HG02938 (cell line): ENCODE data around the gene C1orf159.
"Not testable (repeated sequence)": the region's sequence is repeated elsewhere in the genome, so short reads cannot be mapped to it uniquely, and the experiment has no call there.

Source experiments
- ATAC-seq: cut with Tn5 transposase; IDR thresholded peaks from one replicate; pipeline ENCODE4 v1.9.1; 2021; ENCODE audit warnings: mild to moderate bottlenecking, moderate library complexity; ENCODE audit not compliant: unreplicated experiment

C1orf159 gene

GRCh38 chr1:1115786-1116700 lies at the start of gene C1orf159:
C1orf159 (minus strand) TSS chr1:1116089; CDS start chr1:1091543, 24,546 bp downstream.
- ATAC-seq: peak; percentile 88

DNA sequence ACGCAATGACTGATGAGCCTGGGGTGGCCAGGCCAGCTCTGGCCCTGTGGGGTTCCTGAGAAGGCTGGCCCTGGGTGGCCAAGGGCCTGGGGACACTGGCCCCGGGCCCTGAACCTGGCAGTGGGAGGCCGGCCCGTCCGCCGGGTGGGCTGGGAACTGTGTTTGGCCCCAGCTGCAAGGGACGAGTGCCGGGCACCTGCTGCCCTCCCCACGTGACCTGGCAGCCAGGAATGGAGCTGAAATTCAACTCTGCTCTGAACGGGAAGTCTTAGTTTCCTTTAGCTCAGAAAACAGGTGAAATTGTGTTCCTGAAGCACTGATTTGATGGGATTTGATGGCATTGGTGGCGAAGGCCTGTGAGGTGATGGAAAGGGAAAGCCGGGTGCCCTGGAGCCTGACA lies 49.6 kb upstream of the C1orf159 start:
- no peak for ATAC-seq

DNA sequence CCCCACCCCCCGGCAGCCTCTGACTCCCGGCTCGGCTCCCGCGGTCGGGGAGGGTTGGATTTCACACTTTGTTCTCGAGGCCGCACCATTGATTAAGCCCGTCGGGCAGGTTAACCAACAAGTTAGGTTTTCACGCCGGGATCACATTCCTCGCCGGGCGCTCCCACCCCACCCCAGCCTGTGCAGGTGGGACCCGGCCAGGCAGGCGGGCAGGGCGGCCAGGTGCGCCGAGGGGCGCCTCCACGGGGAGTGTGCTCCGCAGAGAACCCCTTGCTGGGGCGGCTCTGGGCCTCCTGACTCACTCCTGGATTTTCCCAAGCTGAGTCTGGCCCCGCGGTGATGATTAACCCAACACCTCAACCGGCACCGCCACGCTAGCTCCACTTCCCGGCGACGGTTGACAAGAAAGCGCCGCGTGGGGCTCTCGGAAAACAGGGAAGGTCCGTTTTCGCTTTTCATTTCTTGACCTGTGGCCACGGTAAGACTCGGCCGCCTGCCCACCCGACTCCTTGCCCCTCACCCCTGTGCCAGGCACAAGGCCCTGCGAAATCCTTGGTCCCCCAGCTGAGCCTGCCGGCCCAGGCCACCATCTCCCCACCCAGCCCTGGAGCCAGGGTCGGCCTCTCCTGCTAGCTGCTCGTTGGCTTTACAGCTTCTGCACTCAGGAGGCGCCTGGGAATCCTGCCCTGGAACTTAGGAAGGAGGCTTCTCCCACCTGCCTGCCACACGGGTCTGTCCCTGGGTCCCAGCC lies 49.0 kb upstream of the C1orf159 start:
- ATAC-seq: no peak

- no peak for ATAC-seq
These were observed 48.4 kb upstream of the C1orf159 start for GRCh38 chr1:1164361-1164700.

DNA sequence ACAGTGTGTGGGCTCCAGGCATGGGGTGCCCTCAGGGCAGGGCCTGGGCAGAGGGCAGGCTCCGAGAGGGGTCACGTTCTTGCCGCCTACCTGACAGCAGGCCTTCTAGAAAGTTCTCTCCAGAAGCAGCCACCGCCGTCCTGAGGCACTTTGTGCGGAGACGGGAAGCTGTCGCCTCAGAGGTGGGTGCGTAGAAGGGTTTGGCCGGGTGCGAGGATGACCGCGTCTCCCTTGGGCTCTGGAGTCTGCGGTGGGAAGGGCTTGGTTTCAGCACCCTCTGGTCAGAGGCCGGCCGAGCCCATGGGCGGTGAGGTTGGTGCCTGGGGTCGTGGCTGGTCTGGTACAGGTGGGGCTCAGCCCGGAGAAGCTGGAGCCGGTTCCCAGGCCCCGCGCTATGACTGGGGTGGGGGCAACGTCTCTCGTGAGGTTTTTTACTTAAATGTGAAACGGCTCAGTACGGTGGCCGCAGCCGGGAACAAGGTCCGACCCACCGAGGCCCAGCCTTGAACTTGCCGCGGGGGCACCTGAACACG lies 47.7 kb upstream of the C1orf159 start:
- ATAC-seq: no peak

DNA sequence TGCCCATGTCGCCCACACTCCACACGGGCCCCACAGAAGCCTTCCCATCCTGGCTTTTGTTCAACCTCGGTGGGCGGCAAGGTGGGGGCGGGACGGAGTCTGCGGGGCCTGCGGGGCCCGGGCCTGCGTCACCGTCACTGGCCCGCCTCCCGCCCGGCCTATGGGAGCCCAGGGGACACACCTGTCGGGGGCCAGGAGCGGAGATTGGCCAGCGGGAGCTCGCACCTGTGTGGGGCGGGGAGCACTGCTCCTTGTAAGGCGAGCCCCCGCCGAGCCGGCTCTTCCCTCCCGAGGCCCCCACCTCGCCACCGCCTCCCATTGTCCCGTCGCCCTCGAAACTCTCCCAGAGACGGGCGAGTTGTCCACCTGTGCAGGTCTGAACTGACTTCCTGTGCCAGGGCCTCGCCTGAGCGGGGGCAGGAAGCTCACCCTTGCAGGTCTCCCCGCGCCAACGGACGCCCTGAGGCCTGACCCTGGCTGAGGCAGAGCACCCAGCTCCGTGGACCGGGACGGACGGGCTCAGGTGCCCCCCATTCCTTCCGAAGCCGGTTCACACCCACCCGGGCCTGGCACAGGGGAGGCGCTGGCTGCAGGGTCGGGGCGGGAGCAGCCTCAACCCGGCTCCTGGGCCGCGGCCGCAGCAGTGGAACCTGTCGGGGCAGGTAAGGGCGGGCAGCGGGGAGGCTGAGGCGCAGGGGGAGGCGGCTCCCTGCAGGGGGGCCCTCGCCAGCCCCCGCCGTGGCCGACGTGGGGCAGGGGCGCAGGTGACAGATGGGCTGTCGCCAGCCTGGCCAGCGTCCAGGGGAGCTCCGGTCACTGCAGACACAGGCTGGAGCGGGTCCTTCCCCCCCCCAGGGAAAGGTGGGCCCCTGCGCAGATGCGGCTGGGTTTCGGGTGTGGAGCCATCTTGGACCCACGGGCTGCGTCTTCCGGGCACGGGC lies 47.0 kb upstream of the C1orf159 start:
- ATAC-seq: no peak

GRCh38 chr1:1161683-1162079 lies 45.8 kb upstream of the C1orf159 start:
- ATAC-seq: no peak

DNA sequence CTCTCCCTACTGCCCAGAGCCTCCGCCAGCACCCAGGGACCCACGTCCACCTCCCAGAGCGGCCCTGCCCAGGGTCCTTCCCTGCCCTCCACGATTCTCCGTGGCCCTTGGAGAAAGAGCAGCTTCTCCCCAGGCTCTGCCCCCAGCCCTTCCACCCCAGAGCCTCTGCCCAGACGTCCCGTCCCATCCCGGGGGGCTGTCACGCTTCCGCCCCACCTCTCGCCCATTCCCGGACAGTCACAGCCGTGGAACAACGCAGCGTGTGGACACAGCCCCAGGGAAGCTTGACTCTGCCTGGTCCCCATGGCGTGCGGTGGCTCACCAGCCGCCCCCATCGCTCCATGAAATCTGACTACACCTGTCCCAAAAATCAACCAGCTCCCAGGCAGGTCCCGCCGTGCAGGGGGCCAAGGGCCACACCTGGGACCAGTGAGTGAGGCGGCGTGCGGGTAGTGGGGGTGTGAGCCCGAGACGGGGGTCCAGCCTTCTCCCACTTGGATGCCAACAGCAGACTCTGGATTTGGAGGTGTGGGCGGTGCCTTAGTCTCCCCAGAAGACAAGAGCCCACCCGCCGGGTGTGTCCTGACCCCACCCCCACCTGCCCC lies 45.3 kb upstream of the C1orf159 start:
- no peak for ATAC-seq

- no peak for ATAC-seq
These were observed 44.5 kb upstream of the C1orf159 start for GRCh38 chr1:1160281-1160930.

GRCh38 chr1:1157914-1158710 lies 42.2 kb upstream of the C1orf159 start:
- ATAC-seq: no peak

GRCh38 chr1:1157426-1157913 lies 41.6 kb upstream of the C1orf159 start:
- no peak for ATAC-seq

DNA sequence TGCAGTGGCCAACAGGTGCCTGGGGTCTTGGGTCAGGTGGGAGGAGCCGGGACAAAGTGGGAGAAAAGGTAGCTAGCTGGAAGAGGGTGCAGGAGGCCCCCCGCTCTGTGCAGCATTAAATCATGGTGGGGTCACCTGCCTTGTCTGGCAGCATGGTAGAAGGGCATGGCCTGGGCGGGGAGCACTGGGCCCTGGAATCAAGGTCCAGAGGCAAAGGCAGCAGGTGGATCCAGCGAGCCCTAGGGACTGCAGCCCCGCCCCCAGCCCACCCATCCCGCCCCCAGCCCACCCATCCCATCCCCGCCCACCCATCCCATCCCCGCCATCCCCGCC lies 41.1 kb upstream of the C1orf159 start:
- no peak for ATAC-seq

DNA sequence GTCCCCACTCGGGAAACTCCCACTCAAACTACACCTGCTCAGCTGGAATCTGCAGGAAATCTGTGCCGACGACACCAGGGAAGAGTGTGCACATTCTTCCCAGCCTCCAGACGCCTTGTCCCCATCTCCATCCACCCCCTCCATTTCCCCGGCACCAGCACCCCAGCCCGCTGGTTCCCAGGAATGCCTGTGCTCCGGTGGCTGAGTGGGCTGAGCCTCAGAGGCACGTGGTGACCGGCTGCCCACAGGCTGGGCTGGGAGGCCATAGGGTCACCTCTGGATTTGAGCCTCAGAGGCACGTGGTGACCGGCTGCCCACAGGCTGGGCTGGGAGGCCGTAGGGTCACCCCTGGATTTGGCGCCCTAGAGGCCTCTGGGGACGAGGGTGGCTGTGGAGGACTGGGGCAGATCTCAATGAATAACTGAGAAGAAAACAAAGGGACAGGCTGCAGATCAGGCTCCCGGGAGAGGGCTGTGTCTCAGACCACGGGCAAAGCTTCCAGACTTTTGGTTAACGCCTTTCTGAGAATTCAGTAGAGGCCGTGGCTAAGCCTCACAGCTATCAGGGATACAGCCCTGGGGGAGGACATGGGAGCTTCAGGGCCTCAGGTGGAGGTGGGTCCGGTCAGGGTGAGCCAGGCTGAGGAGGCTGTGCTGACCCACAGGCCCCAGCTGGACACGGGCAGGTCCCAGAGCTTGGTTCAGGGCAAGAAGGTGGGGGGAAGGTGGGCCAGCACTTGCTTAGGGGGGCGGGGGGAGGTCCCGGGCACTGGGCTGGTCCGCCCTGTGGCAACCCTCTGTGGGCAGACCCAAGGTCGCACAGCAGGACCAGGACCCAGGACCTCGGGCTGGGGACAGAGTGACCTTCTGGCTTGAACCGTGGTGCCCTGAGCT lies 40.5 kb upstream of the C1orf159 start:
- ATAC-seq: no peak

DNA sequence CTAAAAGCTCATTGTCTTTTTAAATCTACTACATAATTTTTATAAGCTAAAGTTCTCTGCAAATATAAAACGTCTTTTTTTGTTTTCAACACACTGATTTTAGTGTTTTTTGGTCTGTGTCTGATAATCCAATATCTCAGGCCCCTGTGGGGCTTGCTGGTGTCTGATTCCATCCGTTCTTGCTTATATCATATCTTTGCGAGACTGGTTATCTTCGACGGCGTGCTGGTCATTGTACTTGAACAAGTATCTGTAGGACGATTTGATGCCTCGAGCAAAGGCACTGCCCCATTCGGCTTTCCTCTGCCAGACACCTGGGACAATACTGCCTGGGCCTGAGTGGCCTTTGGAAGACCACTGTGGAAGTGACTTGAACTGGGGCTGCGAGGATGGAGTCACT lies 39.4 kb upstream of the C1orf159 start:
- ATAC-seq: no peak

GRCh38 chr1:1153874-1154273 lies 38.0 kb upstream of the C1orf159 start:
- ATAC-seq: no peak

- ATAC-seq: not testable (repeated sequence)
These were observed 37.3 kb upstream of the C1orf159 start for GRCh38 chr1:1153215-1153614.

- not testable (repeated sequence) for ATAC-seq
These were observed 36.5 kb upstream of the C1orf159 start for GRCh38 chr1:1152431-1152830.

DNA sequence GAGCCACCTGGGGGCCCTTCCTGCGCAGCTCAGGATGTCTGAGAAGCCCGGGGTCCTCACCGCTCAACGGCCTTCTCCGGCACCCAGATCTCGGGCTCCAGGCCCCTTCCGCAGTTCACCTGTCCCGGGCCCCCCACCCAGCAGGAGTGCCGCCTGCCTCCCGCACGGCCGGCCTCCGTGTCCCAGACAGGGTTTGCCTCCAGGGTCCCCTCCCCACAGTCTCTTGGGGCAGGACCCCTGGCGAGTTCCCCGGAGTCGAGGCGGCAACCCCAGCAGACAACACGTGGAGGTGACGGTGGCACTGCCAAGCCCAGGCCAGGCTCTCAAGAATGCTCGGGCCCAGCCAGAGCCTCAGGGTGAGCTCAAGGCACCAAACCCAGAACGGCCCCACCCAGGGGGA lies 35.4 kb upstream of the C1orf159 start:
- no peak for ATAC-seq
